Pancreas (tissue), 10 donors: ENCODE data around the gene FKBP1A. TPM values are rescaled to one million over a fixed set of nuclear protein-coding genes. Genes with fewer than 3 reads are reported as not detected.
"Not testable (repeated sequence)": the region's sequence is repeated elsewhere in the genome, so short reads cannot be mapped to it uniquely, and the experiment has no call there.

Source experiments
- ATAC-seq, 4 donors: fragments of 200-7000 bp; cut with Tn5 transposase; one replicate each; pipeline versions ENCODE4 v1.8.0 to v1.9.1; 2020; ENCODE audit warnings: mild to moderate bottlenecking in 4 of 4, moderate library complexity in 4 of 4
- DNase-seq, 6 donors: peaks; one replicate each; pipeline ENCODE4 v3.0.0-alpha.2; 2020
- FAIRE-seq: peaks from 2 replicates; lab custom pipeline; 2012; peaks lifted over from hg19 to GRCh38; lab: Jason Lieb, UNC
- H3K27ac ChIP-seq, 4 donors: fragments of 200-600 bp; sonication (generic); 1 replicate in 3 of 4; 2 replicates in 1 of 4; pipeline versions ENCODE4 v1.5.0 to v1.8.0; 2020
- H3K27me3 ChIP-seq, 4 donors: fragments of 200-600 bp; one replicate each; pipeline ENCODE4 v1.8.0; 2021
- H3K36me3 ChIP-seq, 3 donors: fragments of 200-600 bp; sonication (generic) in 1 of 3; one replicate each; pipeline versions ENCODE4 v1.5.0 to v1.8.0; 2020 to 2021
- H3K4me1 ChIP-seq, 3 donors: fragments of 200-600 bp; one replicate each; pipeline ENCODE4 v1.8.0; 2021
- H3K4me3 ChIP-seq, 4 donors: fragments of 200-600 bp; sonication (generic) in 2 of 4; one replicate each; pipeline versions ENCODE4 v1.5.0 to v1.8.0; 2020 to 2021
- H3K9me3 ChIP-seq, 4 donors: fragments of 200-600 bp; one replicate each; pipeline ENCODE4 v1.8.0; 2021
- CTCF ChIP-seq, 4 donors: fragments of 200-600 bp; sonication (generic) in 3 of 4; IDR thresholded peaks; one replicate each; pipeline versions ENCODE4 v1.5.0 to v1.8.0; 2021; ENCODE audit warnings: antibody characterized with exemption in 4 of 4
- WGBS, 2 donors: extraction: QIAGEN DNeasy Blood & Tissue Kit; methylation state at CpG; one replicate each; pipeline ENCODE4 v1.1.7; 2013; 5-methylcytosine and 5-hydroxymethylcytosine counted together
- intact Hi-C, 3 donors: fragments of 100-400 bp; cut with DNase I; formaldehyde crosslinking; loops; one replicate each; pipeline versions ENCODE4 v1.11.1 to v1.14.2; 2022
- polyA plus RNA-seq, 2 donors: library from polyadenylated mRNA; stranded (reverse); fragments of 200-250 nt; gene quantifications; one replicate each; pipeline ENCODE4 v1.2.3, GENCODE V29; 2013
- total RNA-seq, 6 donors: library from RNA; stranded (reverse); fragmentation: NEBNext Ultra II Directional in 4 of 6; extraction: Animal tissue kit (Norgen Biotek cat#: 25700) in 4 of 6; gene quantifications; one replicate each; pipeline versions ENCODE4 v1.2.1 to v1.2.4, GENCODE V29; 2021 to 2023
- donor health status: healthy with polysubstance abuse.
- donor health status: DM: no; HTN: no; CAD: no; lungs with moderate emphysema.
- donor health status: DM: no; HTN: no; CAD: no.
- donor health status: control.
- donor health status: control.
- donor health status: Bipolar disorder and iron deficiency.
- donor health status: DM: yes; HTN: yes; CAD: no.
- donor health status: DM: no; HTN: no; CAD: no.
- donor health status: DM: no; HTN: no; CAD: no.
- donor health status: DM: yes; HTN: yes; CAD: no.

Gene FKBP1A
- total and polyA plus RNA-seq, 8 donors = 40.2 to 104 (median 67.3) TPM

GRCh38 chr20:1405801-1406200, 12.9 kb upstream of the FKBP1A start:
- Histone ChIP-seq H3K9me3 (no peaks in the 10 kb centered on the region), H3K27ac (no peak overlapping the region), H3K4me1 (no peaks in the 10 kb centered on the region), H3K27me3 (no peaks in the 10 kb centered on the region), H3K36me3 (no peaks in the 10 kb centered on the region), H3K4me3 (no peak overlapping the region)
- intact Hi-C loops = no loop called here
- WGBS, 2 donors = 31 to 43% methylated on average over 2 of the region's 2 CpGs
- ATAC-seq (no peak), FAIRE-seq (no peak), DNase-seq (no peak)
- TF ChIP-seq CTCF (IDR thresholded peaks at IDR 0.05) = no peak

- no peaks in the 10 kb centered on the region for H3K36me3 ChIP-seq
- no peak overlapping the region for H3K4me3 ChIP-seq
- H3K27me3 ChIP-seq = no peaks in the 10 kb centered on the region
- H3K4me1 ChIP-seq = no peaks in the 10 kb centered on the region
- H3K9me3 ChIP-seq = no peaks in the 10 kb centered on the region
- no peak for ATAC-seq
- intact Hi-C loops = no loop called here
- no peak for TF ChIP-seq CTCF (IDR thresholded peaks at IDR 0.05)
- no peak overlapping the region for H3K27ac ChIP-seq
- no peak for DNase-seq
- no peak for FAIRE-seq
- 56 to 94% methylated on average over 1 of the region's 1 CpG for WGBS, 2 donors
Measured at GRCh38 chr20:1403624-1404023, 10.8 kb upstream of the FKBP1A start.

GRCh38 chr20:1402149-1402548, 9.3 kb upstream of the FKBP1A start:
- Histone ChIP-seq H3K4me1 (no peaks in the 10 kb centered on the region), H3K4me3 (no peak overlapping the region), H3K9me3 (no peaks in the 10 kb centered on the region), H3K27ac (no peak overlapping the region), H3K36me3 (no peaks in the 10 kb centered on the region), H3K27me3 (no peaks in the 10 kb centered on the region)
- no peak for ATAC-seq
- FAIRE-seq = no peak
- WGBS, 2 donors = 68 to 85% methylated on average over 7 of the region's 7 CpGs
- TF ChIP-seq CTCF (IDR thresholded peaks at IDR 0.05) = no peak
- intact Hi-C loops = no loop called here
- DNase-seq = no peak

GRCh38 chr20:1401451-1401907, 8.6 kb upstream of the FKBP1A start:
- ATAC-seq = no peak
- no peak for DNase-seq
- intact Hi-C loops = no loop called here
- no peak for FAIRE-seq
- Histone ChIP-seq H3K4me1 (no peaks in the 10 kb centered on the region), H3K9me3 (no peaks in the 10 kb centered on the region), H3K36me3 (no peaks in the 10 kb centered on the region), H3K27me3 (no peaks in the 10 kb centered on the region), H3K4me3 (no peak overlapping the region), H3K27ac (no peak overlapping the region)
- no peak for TF ChIP-seq CTCF (IDR thresholded peaks at IDR 0.05)
- 83 to 92% methylated on average over 3 of the region's 3 CpGs for WGBS, 2 donors

GRCh38 chr20:1399678-1400366, 7.0 kb upstream of the FKBP1A start:
- peak; percentile 23 for FAIRE-seq
- ATAC-seq, H3K9me3 ChIP-seq, H3K4me3 ChIP-seq, H3K27me3 ChIP-seq, H3K27ac ChIP-seq, H3K36me3 ChIP-seq, DNase-seq, intact Hi-C loops, H3K4me1 ChIP-seq: not testable (repeated sequence)
- WGBS, 2 donors = 40 to 43% methylated on average over 8 of the region's 8 CpGs

GRCh38 chr20:1398185-1398584, 5.3 kb upstream of the FKBP1A start:
- H3K36me3 ChIP-seq, FAIRE-seq, ATAC-seq, H3K4me3 ChIP-seq, H3K27me3 ChIP-seq, H3K4me1 ChIP-seq, H3K27ac ChIP-seq, DNase-seq, intact Hi-C loops, H3K9me3 ChIP-seq: not testable (repeated sequence)
- WGBS, 2 donors = 27 to 28% methylated on average over 7 of the region's 7 CpGs
